SHP77 treated with DMSO at 0.1 percent for 48 hours (cell line): ENCODE results near the gene PTPN11.
"Not testable (repeated sequence)": the region's sequence is repeated elsewhere in the genome, so short reads cannot be mapped to it uniquely, and the experiment has no call there.

Experiments
- DNase-seq: peaks from one replicate; lab custom pipeline; 2025; lab: John Stamatoyannopoulos, UW

The PTPN11 gene

DNA sequence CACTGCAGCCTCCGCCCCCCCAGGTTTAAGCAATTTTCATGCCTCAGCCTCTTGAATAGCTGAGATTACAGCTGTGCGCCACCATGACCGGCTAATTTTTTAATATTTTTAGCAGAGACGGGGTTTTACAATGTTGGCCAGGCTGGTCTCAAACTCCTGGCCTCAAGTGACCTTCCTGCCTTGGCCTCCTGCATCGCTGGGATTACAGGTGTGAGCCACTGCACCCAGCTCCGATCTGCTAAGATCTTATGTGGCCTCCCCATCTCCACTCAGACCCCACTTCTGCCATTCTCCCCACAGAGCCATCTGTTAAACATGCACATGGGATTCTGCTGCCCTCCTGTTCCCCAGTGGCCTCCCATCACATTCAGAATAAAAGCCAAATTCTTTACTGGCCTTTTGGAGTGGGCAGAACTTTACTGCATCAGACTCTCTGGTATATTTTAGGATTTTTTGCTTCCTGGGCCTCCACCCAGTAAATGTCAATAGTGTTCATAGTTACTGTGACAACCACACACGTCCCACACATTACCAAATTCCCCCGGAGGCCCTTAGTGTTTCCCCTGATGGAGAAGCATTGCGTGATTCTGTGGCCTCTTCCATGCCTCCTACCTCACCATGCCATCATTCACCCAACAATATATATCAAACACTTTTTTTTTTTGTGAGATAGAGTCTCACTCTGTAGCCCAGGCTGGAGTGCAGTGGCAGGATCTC is 96.3 kb downstream of the PTPN11 start:
- no peak for DNase-seq

DNA sequence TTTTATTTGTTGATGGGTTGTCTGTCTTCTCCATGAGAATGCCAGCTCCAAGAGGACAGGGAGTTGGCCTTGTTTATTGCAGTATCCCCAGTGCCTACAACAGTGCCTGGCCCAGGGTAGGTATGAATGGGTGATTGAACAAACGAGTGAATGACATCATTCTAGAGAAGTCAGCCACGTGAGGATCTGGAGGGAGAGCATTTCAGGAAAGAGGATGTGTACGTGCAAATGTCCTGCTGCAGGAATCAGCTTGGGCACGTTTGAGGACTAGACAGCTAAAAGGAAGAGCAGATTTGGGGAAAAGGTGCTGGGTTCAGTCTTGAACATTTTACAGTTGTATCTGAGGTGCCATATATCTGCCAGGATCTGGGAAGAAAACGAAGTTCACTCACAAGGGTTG is 97.1 kb downstream of the PTPN11 start:
- no peak for DNase-seq

DNA sequence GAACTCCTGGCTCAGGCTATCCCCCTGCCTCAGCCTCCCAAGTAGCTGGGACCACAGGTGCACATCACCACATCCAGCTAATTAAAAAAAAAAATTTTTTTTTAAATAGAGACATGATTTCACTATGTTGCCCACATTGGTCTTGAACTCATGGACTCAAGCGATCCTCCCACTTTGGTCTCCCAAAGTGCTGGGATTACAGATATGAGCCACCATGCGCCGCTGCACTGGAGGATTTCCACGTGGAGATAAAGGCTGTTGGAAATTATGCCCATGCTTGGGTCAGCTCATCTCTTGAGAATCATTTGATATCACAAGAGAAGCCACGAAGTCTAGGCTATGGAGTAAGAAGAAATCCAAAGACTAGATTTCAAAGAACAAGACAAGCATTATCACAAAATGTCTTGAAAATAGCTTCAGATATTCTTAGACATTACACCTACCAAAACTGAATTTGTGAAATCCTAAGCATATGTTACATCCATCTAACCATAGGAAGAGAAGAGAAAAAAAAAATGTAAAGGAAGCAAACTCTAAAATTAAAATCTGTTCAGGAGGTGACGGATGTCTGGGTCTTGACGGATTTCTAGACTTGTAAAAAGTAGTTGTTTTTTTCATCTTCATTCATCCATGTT is 99.1 kb downstream of the PTPN11 start:
- no peak for DNase-seq

DNA sequence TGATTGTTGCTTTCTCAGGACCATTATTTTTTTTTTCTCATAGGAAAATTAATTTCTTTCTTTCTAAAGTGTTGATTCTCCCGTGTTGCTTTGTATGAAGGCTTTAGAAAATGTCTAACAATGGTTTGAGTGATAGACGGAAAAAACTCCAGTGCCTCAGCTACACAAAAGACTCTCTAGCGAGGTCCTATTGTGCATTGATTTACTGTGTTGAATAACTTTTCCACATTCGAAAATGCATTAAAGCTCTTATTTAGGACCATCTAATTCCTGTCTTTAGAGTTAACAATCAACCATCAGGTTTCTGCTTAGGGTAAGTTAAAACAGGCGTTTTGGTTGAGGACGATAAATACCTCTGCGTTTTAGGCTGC is 99.6 kb downstream of the PTPN11 start:
- no peak for DNase-seq

DNA sequence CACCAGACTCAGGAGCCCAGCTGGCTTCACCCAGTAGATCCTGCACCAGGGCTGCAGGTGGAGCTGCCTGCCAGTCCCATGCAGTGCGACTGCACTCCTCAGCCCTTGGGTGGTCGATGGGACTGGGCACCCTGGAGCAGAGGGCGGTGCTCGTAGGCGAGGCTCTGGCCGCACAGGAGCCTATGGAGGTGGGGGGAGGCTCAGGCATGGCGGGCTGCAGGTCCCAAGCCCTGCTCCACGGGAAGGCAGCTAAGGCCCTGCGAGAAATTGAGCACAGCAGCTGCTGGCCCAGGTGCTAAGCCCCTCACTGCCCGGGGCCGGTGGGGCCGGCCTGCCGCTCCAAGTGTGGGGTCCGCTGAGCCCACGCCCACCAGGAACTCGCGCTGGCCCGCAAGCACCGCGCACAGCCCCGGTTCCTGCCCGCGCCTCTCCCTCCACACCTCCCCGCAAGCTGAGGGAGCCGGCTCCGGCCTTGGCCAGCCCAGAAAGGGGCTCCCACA is 101.1 kb downstream of the PTPN11 start:
- DNase-seq, result not testable (repeated sequence)

DNA sequence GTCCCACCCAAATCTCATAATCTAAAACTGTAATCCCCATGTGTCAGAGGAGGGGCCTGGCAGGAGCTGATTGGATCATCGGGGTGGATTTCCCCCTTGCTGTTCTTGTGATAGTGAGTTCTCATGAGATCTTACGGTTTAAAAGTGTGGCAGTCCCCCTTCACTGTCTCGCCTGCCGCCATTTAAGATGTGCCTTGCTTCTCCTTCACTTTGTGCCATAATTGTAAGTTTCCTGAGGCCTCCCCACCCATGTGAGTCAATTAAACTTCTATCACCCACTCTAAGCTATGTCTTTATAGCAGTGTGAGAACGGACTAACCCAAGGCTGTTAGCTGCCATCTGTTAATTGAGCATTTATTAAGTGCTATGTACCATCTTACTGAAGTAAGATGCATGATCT is 105.1 kb downstream of the PTPN11 start:
- DNase-seq, result no peak

DNA sequence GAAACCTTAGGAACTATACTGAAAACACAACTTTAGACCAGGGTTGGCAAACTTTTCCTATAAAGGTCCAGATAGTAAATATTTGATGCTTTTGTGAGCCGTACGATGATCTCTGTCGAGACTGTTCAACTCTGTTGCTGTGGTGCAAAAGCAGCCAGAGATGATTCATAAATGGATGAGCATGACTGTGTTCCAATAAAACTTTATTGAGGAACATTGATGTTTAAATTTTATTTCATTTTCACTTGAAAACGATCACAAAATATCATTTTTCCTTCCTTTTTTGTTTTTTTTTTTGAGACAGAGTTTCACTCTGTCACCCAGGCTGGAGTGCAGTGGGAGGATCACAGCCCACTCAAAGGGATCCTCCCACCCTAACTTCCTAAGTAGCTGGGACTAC is 105.5 kb downstream of the PTPN11 start:
- DNase-seq, result no peak

DNA sequence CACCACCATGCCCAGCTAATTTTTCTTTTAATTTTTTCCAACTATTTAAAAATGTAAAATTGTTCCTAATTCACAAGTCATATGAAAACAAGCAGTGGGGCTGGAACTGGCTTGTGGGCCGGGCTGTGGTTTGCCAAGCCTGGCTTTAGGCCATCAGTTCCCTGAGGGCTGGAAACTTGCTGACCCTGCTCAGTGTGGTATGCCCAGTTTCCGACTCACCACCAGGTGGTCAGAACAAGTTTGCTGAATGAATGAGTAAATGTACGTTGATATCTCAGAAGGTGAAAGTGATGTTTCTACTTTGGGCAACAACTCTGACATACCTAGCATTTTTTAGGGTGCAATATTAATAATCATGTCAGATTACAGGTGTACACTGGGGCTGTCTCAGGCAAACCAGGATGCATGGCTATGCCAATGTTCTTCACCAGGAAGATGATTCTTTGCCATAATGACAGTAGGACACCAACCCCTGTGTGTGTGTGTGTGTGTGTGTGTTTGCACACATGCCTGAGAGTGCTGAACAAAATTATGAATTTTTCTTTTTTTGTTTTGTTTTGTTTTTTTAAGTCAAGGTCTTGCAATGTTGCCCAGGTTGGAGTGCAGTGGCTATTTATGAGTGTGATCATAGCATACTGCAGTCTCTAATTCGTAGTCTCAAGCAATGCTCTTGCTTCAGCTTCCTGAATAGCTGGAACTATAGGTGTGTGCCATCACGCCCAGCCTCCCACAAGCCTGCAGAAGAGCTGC is 106.1 kb downstream of the PTPN11 start:
- no peak for DNase-seq

DNA sequence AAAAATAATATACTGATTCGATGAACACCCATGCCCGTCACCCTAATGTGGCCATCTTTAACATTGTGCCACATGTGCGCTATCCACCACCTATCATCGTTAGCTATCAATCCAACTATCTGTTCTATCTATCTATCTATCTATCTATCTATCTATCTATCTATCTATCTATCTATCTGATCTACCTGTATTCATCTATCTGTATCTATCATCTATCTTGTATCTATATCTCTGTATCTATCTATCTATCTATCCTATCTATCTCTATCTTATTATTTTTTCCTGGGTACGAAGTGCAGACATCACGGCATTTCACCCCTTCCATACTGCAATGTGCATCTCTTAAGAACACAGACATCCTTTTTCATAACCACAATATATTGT is 106.7 kb downstream of the PTPN11 start:
- no peak for DNase-seq

DNA sequence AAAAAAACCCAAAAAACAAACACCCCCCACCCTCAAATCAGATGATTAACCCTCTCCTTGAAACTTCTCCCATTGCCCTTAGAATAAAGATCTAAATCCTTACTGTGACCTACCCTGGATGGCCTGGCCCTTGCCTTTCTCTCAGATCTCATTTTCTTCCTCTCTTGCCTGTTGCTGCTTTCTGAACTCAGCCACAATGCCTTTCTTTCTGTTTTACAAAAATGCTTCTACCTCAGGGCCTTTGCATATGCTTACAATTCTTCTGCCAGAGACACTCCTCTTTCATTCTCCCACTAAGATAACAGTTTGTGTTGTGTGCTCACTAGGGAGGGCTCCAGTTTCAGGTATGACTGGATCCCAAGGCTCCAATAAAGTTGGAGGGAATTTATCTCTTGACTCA is 108.3 kb downstream of the PTPN11 start:
- no peak for DNase-seq

DNA sequence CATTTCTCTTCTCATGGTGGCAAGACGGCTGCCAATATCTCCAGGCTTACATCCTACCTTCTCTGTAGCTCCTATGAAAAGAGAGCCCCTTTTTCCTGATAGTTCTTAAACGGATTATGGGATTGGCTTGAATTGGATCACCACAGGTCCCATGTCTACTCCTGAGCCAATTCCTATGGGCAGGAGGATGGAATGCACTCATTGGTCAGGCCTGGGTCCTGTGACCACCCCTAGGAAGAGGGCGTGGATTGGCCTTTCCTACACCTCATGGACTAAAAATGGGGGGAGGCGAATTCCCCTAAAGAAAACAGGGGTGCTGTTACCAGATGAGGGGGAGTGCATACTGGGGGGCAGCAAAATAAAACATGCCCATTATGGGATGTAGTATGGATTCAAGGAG is 108.8 kb downstream of the PTPN11 start:
- DNase-seq, result no peak

DNA sequence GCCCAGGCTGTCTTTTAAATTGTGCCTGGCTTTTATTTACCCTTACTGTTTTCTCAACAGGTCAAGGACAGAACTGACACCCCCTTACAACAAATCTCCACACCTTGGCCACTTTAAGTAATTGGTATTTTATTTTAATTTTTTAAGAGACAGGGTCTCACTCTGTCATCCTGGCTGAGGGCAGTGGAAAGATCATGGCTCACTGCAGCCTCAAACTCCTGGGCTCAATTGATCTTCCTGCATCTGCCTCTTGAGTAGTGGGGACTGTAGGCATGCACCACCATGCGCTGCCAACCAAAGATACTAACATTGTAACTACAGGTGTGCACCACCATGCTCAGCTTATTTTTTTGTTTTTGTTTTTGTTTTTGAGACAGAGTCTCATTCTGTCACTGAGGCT is 109.8 kb downstream of the PTPN11 start:
- DNase-seq, result no peak

DNA sequence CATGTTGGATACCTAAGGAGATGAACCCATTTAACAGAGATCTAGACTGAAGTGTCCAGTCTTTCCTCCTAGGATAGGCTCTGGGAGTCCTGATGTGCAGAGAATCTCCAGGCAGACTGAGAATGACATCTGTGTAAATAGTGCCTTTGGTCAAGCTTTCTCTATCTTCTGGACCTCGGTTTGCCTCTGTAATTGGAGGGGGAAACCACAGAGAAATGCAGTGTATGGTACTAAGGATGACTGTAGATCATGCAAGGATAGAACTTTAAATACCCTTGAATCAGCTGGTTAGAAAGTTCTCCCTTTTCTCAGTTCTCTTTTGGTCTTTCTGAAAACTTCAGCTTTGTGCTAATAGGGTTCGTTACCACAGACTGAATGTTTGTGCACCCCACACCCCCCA is 112.2 kb downstream of the PTPN11 start:
- no peak for DNase-seq

DNA sequence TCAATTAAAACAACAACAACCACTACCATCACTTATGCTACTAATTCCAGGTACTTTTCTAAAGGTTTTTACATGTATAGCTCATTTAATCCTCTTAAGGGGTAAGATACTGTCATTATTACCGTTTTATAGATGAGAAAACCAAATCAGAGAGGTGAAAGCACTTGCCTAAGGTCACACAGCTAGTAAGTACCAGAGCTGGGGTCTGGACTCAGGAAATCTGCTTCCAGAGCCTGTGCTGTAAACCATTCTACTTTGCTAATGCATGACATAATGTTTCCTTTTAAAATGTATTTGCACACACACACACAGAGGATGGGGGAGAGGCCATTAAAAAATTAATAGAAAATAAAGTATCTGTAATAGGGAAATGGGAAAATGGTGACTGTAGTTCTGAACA is 113.4 kb downstream of the PTPN11 start:
- no peak for DNase-seq

DNA sequence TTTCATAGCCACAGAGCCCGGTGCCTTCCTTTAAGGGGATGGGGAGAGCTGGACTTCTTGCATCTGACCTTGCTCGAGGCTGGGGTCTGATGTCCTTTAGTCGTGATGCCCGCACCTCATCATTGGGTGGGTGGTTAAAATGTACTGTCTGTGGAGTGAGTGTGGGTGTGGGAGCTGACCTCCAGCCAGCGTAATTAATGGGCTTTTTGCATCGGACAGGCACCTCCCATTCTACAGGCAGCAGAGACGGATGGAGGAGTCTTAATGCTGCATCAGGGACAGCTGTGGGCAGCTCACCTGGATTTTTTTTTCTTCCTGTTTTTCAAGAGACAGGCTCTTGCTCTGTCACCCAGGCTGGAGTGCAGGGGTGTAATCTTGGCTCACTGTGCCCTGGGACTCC is 114.8 kb downstream of the PTPN11 start:
- DNase-seq, result no peak

DNA sequence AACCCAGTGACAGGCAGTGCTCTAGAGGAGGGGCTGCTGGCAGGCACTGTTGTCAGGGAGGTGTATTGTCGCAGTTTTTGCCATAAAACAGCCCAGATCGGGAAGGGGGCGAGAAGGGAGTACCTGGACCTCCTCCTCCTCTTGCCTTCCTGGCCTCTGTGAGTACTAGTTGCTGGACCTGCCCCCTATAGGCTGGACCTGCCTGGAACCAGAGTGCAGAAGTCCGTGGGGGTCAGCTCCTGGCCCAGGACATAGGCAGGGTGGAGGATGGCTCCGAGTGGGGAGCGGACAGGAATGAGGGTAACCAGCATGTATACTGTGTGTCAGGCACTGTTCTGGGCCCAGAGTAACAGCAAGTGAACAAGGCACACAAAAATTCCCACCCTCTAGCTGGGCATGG is 116.3 kb downstream of the PTPN11 start:
- no peak for DNase-seq

DNA sequence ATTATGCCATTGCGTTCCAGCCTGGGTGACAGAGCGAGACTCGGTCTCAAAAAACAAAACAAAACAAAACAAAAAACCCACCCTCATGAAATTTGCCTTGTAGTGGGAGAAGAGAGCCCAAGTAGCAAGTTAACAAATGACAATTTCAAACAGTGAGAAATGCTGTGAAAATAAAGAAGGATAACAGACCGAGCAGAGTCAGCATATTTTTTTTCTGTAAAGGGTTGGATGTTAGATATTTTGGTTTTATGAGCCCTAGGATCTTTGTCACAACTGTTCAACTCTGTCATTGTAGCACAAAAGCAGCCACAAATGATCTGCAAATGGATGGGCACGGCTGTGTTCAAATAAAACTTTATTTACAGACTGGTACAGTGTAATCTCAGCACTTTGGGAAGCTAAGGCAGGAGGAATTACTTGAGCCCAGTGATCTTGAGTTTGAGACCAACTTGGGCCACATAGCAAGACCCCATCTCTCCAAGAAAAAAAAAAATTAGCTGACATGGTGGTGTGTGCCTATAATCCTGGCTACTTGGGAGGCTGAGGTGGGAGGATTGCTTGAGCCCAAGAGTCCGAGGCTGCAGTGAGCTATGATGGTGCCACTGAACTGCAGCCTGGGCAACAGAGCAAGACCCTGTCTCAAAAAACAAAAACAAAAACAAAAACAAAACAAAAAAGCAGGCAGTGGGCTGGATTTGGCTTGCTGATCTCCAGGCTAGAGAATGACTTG is 117.1 kb downstream of the PTPN11 start:
- DNase-seq, result no peak

DNA sequence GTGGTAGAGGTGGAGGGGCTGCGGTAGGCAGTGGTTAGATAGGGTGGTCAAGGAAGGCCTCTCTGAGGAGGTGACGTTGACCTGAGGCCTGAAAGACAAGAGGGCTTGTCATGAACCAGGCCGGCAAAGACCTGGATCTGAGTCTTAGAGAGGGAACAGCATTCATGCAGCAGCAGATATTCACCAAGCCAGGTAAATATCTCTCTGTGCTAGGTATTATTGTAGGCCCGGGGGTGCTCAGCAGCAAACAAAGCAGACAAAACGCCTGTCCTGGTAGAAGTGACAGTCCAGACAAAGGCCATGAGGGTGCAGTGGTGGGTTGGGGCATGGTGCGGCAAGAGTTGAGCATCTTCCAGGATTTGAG is 117.6 kb downstream of the PTPN11 start:
- no peak for DNase-seq

DNA sequence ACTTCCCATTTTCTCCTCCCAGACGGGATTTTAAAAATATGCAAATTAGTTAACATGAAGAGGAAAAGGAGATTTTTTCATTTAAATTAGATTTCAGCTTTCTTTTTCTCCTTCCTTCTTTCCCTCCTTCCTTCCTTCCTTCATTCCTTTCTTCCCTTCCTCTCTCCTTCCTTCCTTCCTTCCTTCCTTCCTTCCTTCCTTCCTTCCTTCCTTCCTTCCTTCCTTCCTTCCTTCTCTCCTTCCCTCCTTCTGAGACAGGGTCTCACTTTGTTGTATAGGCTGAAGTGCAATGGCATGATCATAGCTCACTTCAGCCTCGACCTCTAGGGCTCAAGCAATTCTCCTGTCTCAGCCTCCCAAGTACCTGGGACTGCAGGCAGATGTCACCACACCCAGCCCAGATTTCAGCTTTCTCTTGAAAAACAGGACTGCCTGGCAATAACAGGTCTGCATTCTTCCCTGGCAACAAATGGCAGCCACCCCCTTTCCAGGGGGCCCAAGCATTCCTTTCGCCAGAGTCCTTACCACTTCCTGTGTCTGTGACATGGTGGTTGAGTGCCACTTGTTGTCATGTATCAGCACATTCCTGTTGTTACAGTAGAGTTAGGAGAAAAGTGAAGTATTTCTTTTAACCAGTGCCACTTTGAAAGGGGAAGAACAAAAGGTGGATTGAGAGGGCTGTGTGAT is 119.1 kb downstream of the PTPN11 start:
- no peak for DNase-seq

DNA sequence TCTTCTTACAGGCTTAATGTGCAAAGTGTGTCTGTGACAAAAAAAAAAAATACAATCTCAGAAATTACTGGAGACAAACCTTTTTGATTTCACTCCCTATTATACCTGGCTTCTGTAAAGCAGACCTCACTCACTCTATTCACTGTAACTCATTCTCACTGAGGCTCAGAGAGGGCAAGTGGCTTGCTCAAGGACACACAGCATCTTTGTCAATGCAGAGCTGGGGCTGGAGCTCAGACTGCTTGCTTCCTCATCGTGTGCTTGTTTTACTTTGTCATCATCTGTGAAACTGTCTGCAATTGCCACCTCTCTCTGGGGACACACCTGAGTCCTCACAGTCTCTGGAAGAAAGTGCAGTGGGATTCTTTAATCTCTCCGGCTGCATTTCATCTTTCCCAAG is 120.0 kb downstream of the PTPN11 start:
- DNase-seq, result no peak

DNA sequence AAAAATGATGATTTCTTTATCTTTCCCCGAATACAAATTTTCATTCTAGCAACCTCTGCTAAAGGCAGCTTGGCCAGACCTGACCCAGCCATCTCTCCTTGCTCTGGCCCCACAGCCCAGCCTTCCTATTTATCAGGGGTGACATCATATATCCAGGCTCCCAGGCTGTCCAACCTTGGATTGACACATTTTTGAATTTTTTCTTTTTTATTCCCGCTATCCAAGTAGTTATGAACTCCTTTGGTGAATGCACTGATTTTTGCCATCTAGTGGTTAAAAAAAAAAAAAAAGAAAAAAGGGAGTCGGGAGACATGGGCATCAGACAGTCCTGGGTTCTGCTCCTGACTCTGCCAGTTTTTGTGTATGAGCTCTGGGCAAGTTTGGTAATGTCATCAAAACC is 120.5 kb downstream of the PTPN11 start:
- DNase-seq, result no peak

DNA sequence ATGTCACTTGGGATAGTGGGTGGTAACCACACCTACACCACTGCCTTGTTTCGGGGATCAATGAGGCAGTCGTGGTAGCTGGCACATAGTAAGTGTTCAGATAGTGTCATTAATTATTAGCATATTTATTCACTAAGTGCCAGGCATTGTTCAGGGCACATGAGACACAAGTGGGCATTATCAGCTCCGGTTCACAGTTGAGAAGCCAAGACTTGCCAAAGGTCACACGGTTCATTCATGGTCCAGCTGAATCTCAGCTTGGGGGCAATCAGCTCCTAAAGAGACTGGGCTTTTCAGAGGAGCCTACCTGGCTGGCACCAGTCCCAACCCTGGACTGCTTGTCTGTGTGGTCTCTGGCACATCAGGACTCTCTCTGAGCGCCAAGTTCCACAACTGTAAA is 121.3 kb downstream of the PTPN11 start:
- no peak for DNase-seq
